NT2/D1 (cell line): Measurements from ENCODE around the gene KIAA0586.

Experiments used
- SUZ12 ChIP-seq: IDR thresholded peaks from 2 replicates; pipeline ENCODE4 v1.6.1; 2011; ENCODE audit not compliant: insufficient read length, insufficient read depth; ENCODE audit errors: extremely low read depth
- YY1 ChIP-seq: IDR thresholded peaks from 2 replicates; pipeline ENCODE4 v1.6.1; 2011; ENCODE audit not compliant: insufficient read length, insufficient read depth
- ZNF274 ChIP-seq: IDR thresholded peaks from 2 replicates; pipeline ENCODE4 v1.6.1; 2011; ENCODE audit warnings: mild to moderate bottlenecking, low read depth, low read length

DNA sequence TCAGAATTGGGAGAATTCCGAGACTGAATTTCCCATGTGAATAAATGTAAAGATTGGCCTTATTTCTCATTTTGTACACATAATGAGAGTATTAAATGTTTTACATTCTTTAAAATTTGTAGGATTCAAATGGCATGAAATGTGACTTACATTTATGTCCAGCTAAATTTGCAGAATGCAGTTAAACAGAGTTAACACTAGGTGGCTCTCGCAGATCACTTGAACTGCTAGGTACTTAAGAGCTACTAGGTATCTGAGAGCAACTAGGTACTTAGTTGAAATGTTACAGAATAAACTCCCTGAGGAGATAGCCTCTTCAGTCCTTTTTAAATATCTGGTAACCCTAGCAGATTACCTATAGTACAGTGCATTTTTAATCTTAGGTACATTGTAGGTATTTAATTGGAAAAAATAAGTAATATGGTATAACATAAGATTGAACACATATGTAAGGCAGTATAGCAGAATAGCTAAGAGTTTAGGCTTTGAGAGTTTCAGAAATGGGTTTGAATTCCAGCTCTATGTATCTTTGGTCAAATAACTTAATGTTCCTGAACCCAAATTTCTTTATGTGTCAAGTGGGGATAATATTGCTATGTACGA is 73.8 kb downstream of the KIAA0586 start:
- TF ChIP-seq YY1 (no peak), SUZ12 (no peak), ZNF274 (no peak)
